TTC549 (cell line): ENCODE results near the gene PRKG1.
"Not testable (repeated sequence)": the region's sequence is repeated elsewhere in the genome, so short reads cannot be mapped to it uniquely, and the experiment has no call there.

Experiments used
- FAIRE-seq: peaks from 2 replicates; lab custom pipeline; 2012; peaks lifted over from hg19 to GRCh38; lab: Jason Lieb, UNC

PRKG1 gene

DNA sequence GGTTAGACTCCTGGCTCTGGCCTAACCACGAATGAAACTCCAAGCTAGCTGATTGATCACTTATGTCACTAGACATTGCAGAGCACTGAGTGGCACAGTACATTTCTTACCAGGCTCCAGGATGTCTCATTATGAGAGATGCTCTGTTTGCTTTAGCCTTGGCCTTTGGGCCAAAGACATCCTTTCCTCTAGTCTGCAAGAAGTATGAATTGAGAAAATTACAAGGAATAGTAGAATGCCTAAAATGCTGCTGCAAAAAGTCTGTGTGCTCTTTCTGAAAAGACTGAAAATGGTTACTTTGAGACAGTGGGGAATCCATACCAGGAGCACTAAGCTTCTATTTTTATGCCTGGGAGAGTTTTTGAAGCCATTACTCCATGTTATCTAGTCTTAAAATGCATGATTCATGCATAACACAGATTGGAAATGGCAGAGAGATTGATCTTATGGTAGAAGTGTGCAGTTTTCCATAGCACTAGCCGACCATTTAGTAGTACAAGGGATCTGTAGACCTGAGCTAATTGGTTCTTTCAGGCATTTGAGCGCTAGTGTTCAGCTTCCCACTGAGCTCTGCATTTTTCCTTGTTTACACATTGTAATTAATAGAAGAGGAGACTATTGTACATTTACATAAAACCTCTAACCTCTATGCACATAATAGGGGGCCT lies 303.8 kb downstream of the PRKG1 start:
- FAIRE-seq = no peak

DNA sequence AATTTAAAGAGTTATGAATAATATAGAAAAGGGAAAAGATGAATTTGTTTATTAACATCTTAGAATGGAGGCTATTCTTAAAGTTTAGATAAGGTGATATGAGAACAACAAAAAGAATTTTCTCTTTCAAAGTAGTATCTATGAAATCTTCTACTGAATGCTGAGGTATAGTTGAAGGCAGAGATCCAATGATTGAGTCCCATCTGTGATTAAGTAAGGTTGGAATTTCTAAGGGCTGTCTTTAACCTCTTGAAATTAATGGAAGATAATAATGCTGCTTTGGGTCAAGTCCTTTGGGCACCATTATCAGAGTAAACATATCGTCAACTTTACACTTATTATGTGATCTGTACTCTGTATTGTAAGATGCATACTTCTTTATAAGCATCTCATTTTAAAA lies 307.9 kb downstream of the PRKG1 start:
- FAIRE-seq = no peak

DNA sequence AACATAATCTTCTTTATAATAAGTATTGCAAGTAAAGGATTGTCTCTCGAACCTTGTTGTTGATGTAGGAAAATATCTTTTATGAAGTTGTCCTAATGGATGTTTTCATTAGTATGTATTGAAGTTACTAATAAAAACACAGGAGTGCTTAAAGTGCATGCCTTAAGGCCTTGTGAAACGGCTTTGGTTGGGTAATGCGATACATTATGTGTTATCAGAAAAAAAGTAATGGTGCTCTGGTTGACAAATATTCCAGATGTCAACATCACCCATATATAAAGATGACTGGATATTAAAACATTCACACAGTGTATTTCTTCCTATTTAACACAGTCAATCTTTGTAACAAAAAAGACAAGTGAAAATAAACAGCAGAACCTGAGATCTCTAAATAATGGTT lies 310.7 kb downstream of the PRKG1 start:
- no peak for FAIRE-seq

DNA sequence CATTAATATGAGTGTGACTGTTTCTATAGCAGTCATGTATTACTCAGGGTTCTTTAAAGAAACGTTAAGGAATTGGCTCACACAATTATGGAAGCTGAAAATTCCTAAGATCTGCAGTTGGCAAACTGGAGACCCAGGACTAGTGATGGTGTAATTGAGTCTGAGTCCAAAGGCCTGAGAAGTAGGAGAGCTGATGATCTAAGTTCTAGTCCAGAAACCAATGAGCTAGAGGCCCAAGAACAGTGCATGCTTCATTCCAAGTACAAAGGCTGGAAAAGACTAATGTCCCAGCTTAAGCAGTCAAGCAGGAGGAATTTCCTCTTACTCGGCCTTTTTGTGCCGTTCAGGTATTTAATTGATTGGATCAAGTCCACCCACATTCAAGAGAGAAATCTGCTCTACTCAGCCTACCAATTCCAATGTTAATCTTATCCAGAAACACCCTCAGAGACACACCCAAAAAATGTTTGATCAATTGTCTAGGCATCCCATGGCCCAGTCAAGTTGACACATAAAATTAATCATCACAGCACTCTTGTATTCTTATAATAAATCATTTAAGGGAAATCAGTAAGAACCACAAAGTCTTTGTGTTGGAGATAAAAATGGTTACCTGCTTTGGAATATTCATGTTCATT lies 312.1 kb downstream of the PRKG1 start:
- no peak for FAIRE-seq

DNA sequence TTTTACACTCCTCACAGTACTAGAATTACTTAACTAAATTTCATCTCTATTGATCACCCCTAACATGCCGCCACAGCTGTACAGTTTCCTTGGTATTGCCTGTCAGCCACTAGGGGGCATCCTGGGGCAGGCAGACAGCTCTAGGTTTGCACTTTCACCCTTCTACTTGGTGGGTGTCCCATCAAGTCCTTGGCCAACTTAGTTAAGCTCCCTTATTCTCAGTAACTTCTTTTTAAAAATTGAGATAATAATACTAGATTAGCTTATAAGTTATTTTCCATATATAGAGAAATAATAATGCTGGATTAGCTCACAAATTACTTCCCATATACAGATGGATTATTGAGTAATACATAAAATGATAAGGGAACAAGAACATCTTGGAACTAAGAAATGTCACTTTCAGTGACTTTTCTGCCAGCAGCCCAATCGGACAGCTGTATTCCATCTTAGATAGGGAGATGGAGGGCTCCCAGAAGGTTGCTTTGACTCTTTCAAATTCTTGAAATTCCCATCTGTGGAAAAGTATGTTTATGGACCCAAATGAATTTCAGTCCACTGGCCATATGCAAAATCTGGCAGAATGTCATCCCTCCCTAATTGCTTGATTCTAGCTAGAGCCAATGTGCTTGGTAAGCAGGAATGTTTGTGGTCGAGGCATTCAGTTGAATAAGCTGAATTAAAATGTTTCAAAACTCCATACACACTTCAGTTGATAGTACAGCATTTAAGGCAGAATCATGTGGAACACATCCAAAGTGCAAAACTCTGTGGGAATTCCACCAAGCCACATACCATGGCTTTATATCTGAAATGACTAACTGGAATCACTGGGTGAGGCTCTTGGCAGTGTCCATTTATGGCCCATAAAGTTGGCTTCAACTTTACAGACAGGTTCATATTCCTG lies 315.4 kb downstream of the PRKG1 start:
- no peak for FAIRE-seq

DNA sequence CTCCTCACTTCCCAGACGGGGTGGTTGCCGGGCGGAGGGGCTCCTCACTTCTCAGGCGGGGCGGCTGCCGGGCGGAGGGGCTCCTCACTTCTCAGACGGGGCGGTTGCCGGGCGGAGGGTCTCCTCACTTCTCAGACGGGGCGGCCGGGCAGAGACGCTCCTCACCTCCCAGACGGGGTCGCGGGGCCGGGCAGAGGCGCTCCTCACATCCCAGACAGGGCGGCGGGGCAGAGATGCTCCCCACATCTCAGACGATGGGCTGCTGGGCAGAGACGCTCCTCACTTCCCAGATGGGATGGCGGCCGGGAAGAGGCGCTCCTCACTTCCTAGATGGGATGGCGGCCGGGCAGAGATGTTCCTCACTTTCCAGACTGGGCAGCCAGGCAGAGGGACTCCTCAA lies 318.7 kb downstream of the PRKG1 start:
- not testable (repeated sequence) for FAIRE-seq

DNA sequence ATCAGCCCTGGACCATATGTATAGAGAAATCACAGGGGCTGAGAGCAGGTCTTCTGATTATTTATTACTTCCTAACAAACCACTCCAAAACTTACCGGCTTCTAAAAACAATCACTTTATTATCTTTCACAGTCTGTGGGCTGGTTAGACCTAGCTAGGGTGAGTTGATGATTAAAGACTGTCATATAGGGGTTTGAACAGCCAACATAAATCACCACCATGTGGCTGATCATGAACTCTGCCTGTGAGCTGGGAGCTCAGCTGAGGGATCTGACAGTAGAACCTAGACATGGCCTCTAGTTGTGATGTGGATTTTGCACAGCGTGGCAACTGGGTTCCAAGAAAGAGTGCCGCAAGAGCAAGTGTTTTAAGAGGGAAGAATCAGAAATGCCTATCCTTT lies 319.8 kb downstream of the PRKG1 start:
- no peak for FAIRE-seq

DNA sequence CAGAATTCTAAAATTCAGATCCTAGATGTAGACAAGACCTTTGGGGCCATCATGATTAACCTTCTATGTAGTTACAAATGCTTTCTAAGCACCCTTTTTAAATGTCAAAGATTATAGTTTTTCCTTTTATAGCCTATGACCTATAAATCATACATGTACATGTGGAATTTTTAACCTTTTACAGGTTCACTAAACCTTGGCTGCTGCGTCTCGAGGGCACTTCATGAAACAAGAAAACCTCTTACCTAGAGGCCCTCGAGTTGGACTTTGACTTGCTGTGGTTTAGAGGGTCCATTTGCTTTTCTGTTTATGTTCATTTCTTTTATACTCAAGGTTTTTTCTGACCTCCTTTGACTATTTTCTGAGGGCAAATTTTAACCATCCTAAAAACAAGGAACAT lies 323.0 kb downstream of the PRKG1 start:
- no peak for FAIRE-seq

DNA sequence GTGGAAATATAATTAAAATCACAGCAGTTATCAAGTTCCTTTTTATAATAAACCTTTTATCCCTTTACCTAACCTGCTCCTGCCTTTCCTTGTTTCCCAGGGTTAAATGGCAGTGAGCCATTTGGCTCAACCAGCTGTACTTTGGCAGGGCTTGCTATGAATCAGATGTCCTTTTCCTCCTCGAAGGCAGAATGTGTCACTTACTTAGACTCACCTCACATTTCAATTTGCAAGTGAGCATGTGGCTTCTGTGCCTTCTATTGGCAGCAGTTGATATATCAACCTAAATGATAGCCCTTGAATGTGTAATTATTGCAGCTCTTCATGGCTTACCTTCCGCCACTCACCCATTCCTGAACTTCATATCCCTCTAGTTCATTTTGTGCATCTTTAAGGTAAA lies 323.4 kb downstream of the PRKG1 start:
- FAIRE-seq = no peak

DNA sequence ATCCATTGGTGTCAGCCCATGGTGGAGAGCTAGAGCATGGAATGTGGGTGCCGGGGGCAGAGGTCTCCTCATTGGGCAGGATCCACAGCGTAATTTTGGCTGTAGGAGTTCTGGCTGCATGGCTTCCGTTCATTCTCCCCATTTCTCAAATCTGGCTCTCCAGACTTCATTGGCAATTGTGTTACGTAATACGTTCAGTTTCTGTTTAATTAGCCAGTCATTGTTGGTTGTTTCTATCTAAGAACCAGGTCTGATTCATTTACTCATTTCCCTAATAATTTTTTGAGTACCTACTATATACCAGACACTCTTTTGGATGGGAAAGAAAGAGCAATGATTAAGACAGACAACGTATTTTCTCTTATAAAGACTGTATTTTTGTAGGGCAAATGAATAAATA lies 325.6 kb downstream of the PRKG1 start:
- no peak for FAIRE-seq

DNA sequence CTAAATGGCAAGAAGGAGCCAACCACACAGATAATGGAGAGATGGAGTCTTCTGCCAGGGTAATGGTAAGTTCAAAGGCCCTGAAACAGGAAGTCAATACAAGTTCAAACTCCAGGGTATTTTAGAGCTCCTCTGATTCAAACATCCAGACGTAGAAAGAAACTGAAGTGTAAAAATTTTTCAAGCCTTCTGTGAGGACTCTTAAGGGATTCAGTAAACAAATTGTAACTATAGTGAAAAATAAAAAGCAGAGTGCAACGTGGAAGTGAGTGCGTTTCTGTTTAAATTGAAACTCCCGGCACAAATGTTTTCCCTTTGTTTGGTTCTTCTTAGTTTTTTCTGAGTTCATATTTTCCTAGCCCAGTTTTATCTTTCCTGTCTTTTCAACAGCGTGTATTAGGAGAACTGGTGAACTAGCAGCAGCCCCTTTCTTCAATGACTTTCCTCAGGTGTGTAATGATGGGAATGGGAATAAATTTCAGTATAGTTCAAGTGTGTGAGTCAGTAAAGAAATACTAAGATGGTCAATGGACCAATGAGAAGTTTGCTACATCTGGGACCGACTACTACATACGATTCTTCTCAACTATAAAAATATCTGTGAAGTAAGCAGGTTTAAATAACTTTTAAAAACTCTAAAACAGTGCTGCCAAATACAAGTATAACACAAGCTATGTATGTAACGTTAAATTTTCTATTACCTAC lies 326.3 kb downstream of the PRKG1 start:
- no peak for FAIRE-seq

DNA sequence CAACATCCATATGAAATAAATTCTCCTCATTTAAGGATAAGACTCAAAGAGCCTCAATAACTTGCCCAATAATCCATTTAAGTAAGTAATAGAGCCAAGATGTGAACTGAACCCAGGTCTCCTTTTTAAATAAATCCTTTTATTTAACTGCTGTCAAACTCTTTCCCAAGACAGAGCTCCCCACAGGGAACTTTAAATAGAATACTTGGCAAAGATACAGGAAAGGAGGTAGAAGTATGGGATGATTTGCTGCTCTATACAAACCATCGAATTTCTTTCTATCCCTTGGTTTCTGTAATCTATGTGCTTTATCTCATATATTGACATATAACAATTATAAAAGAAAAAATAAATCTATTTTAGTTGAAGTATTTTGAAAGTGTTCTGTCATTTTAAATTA lies 329.2 kb downstream of the PRKG1 start:
- FAIRE-seq = no peak

DNA sequence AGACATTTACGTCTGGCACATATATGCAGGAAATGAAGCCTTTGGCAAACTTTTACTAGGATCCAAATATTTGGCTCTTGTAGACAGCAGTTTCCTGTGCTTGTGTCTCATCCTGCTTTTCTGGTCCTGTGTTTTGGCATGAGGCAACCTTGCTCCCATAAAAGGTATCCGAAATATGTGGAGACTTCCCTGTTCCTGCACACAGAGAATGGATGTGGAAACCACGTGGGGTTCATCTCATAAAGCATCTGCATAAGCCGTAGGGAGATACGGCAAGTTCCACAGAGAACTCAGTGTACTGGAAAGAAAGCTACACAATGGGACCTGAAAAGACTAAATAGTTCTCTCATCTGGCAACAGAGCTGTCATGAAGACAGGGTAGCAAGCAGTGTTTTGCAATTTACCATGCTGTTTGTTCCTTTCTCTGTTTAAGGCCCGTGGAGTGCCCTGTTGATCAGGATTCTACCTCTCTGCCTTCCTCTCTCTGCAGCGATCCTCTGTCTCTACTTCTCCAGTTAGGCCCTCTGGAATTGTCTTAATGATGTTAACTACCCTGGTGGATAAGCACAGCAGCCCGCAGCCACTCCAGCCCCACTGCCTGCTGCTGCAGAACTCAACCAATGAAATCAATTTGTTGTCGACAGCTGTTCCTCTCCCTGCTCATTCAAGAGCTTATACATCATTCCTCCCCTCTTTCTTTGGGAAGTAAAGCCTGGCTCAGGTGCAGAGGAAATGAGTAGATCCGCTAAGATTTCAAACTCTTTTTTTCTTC lies 331.5 kb downstream of the PRKG1 start:
- no peak for FAIRE-seq

DNA sequence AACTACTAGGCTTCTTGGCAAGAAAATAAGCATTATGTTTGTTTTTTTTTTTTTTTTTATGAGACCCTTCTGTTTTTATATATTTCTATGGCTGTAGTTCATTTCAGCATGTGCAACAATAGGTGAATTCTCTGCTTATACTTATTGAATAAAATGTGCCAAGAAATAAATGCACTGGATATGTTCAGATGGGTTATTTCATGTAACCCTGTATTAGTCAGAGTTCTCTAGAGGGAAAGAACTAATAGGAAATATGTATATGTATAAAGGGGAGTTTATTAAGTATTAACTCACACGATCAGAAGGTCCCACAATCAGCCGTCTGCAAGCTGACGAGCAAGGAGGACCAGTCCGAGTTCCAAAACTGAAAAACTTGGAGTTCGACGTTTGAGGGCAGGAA lies 332.3 kb downstream of the PRKG1 start:
- FAIRE-seq = no peak

DNA sequence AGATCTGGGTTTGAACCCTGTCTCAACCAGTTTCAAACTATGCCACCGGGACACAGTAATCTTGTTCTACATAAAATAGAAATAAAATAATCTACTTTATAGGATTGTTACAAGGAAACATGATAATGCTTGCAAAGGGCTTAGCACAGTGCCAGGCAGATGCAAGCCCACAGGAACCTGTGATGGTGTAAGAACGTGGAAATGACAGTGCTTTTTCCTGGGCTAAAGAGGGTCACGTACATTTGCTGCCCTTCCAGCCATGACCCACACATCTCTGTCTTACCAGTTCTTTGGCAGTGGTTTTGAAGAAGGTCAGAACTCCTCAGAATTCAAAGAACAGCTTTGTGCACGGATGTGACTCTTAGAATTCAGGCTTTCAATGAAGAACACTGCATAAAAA lies 342.2 kb downstream of the PRKG1 start:
- FAIRE-seq = no peak

DNA sequence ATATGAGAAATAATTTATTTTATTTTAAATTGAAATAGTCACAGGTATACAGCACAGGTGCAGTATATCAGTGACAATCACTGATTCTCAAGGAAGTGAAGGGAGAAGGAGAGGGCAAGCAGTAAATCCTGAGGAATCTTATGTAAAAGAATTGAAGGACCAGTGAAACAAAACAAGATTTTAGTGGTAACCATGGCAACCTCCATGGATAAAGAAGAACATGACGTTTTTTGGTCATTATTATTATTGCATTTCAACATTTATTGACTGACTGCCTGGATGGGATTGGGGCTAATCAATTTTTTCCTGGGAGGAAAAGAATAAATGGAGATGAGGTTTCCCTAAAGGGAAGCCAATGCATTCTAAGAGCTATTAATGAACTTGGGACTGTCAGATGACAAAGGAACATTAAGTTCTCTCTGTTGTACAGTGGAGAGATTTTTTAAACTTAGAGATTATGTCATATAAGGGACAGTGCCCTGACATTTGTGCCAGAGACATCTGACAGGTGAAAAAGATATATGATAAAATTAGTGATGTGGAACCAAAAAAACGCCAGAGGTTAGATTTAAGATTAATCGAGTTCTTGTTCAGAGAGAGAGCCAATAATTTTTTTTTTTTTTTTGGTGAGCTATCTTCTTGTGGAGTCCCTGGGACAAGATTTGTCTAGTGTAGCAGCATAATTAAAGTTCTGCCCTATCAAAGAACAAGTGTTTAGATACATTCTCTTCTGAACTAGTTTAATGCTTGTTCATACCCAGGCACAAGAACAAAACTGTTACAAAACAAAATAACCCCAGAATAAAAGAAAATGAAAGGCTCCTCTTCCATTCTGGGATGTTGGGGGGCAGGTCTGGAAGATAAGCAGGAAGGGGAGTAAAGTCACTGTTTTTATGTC lies 345.2 kb downstream of the PRKG1 start:
- FAIRE-seq = no peak

DNA sequence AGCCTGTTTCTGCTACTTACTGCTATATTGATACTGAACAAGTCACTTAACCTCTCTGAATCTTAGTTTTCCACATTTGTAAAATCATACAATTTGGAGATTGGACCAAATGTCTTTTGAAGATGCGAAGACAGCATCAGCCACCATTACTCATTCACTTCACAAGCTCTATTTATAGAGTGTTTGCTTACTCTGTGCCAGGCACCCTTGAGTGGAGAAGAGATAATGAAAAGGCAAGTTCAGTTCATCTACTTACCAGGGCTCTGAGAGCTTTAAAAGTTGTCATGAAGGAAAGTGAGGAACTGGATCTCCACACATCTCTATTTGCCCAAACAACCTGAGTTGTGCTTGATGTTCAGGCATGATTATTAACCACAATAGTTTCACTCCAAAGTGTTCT lies 347.6 kb downstream of the PRKG1 start:
- no peak for FAIRE-seq

DNA sequence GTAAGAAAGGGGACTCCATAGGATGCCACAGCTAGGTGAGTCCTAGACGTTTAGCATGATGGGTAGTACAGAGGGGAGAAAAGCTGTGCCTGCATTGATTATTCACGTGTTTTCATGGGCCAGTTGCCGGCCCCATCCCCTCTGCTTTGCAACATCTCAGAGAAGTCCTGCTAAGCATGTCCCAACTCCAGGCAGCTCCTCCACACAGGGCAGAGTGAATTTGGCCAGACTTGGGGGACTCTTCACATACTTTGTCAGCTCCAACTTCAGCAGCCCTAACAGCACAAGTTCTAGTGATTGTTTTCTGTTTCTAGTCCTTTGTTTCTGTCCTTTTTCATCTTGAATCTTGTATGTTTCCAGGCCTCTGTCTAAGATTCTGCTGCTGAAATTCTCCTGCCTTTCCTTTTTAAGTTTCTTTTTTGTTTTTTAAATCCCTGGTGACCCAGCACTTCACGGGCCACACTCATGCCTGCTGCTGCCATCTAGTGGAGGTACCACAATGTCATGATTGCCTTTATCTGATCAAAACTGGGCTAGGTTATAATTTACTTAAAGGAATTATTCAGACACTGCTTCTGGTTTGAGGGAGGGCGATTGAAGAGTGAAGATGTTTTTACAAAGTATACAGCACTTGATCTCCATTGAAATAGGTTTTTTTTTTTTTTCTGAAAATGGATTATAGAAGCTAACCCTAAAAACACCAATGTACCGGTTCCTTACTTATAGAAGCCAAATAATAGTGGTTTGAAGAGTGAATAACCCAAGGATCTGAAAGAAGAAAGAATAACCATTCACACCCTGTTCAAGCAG lies 348.2 kb downstream of the PRKG1 start:
- FAIRE-seq = no peak

DNA sequence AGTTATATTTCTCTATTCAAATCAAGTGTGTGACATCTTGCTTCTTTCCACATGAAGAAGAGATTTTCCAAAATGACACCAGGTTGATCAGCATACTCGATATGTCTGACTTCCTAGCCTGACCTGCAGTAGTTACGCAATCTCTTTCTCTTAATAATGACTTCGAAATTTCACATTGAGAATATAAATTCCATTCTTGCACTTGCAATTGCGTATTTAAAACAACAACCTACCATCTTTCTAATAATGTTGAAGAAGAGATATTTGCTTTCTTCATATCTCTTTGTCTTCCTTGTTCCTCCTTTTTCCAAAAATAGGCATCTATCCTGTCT lies 348.8 kb downstream of the PRKG1 start:
- no peak for FAIRE-seq

DNA sequence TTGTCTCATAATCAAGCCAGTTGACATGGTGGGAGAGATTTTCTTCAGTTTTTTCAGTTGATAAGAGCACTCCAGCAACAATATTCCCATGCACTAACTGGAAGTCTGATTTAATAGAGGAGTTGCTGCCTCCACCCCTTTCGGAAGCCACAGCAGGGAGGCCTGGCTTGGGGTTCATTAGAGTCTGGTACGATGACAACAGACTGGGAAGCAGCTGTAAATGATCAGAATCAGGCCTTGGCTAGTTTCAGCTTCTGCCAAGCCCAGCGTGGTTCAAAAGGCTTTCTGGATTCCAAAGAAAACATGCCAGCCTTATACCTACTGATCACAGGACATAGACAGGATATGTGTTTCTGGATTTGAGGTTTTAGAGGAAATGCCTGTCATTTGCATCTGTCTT lies 351.1 kb downstream of the PRKG1 start:
- no peak for FAIRE-seq
